Measurements from ENCODE around the gene NDUFB2.

NDUFB2 gene

DNA sequence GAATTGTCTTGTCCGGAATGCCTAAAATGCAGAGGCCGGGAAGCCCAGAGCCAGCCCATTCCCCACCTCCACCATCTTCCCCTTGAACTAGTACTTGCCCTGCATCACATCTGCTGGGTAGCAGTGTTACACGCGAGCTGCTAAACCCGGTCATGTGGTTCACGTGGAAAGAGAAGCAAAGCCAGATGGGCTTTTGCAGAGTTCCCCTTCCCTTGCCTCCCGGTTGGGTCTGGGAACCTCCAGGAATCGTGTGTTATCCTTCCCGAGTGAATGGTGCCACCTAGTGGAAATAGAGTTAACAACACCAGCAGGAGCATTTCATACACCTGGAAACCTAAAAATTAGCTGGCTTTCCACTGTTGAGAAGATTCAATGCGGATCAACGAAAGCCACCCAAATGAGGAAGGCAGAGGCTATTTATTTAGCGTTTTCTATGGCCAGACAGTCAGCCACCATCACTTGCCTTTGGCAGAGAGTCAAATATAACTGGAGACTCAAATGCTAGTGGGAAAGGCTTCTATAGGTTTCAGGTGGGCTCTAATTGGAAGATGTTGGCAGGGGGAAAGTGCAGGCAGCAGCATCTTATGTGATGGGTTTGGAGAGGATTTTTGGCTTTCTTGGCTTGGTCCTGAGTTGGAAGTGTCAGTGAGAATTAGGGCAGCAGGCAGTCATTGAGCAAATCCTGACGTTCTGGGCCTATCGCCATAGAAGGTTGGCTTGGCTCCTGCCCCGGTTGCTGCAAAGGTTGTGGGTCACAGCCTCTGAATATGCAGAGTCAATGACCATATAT is 43.0 kb upstream of the NDUFB2 start:
- TF ChIP-seq, protein P1, sequence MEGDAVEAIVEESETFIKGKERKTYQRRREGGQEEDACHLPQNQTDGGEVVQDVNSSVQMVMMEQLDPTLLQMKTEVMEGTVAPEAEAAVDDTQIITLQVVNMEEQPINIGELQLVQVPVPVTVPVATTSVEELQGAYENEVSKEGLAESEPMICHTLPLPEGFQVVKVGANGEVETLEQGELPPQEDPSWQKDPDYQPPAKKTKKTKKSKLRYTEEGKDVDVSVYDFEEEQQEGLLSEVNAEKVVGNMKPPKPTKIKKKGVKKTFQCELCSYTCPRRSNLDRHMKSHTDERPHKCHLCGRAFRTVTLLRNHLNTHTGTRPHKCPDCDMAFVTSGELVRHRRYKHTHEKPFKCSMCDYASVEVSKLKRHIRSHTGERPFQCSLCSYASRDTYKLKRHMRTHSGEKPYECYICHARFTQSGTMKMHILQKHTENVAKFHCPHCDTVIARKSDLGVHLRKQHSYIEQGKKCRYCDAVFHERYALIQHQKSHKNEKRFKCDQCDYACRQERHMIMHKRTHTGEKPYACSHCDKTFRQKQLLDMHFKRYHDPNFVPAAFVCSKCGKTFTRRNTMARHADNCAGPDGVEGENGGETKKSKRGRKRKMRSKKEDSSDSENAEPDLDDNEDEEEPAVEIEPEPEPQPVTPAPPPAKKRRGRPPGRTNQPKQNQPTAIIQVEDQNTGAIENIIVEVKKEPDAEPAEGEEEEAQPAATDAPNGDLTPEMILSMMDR (IDR thresholded peaks at IDR 0.05): peak; percentile 94
- no peak overlapping the region for H3K9ac ChIP-seq

DNA sequence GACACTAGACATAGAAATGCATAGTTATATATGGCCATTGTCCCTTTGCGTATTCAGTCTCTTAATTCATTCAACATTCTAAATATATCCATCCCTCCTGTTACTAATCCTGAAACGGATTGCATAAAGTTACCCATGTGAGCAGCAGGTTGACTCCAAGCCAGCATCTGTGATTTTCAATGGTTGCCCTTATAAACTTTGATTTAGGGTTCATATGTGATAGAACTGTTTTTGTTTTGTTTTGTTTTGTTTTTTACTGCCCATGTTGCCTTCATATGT is 42.5 kb upstream of the NDUFB2 start:
- Histone ChIP-seq H3K4me1 (no peaks in the 10 kb centered on the region), H3K9ac (no peak overlapping the region), H3K79me2 (no peaks in the 10 kb centered on the region), H3K36me3 (ENCODE audit: control insufficient read depth, insufficient read depth, low read length) (no peaks in the 10 kb centered on the region), H3K27ac (no peak overlapping the region), H3K4me2 (ENCODE audit: low read length) (no peak overlapping the region), H3K4me3 (ENCODE audit: low read depth, low read length) (no peak overlapping the region), H3K27me3 (ENCODE audit: control insufficient read depth, insufficient read depth, low read length) (no peaks in the 10 kb centered on the region), H2AFZ (no peak overlapping the region), H3K9me3 (ENCODE audit: control insufficient read depth, low read length) (no peaks in the 10 kb centered on the region)
- TF ChIP-seq, protein P1 (IDR thresholded peaks at IDR 0.05): no peak

More for the DNA sequence above, 43.0 kb upstream of the NDUFB2 start:
- no peak overlapping the region for H3K27ac ChIP-seq
- H3K4me3 ChIP-seq (ENCODE audit: low read depth, low read length): no peak overlapping the region
- H3K27me3 ChIP-seq (ENCODE audit: control insufficient read depth, insufficient read depth, low read length): no peaks in the 10 kb centered on the region
- no peaks in the 10 kb centered on the region for H3K4me1 ChIP-seq
- H3K79me2 ChIP-seq: no peaks in the 10 kb centered on the region
- no peak overlapping the region for H2AFZ ChIP-seq
- H3K36me3 ChIP-seq (ENCODE audit: control insufficient read depth, insufficient read depth, low read length): no peaks in the 10 kb centered on the region
- H3K4me2 ChIP-seq (ENCODE audit: low read length): peak overlapping the region; percentile 35
- H3K9me3 ChIP-seq (ENCODE audit: control insufficient read depth, low read length): no peaks in the 10 kb centered on the region

DNA sequence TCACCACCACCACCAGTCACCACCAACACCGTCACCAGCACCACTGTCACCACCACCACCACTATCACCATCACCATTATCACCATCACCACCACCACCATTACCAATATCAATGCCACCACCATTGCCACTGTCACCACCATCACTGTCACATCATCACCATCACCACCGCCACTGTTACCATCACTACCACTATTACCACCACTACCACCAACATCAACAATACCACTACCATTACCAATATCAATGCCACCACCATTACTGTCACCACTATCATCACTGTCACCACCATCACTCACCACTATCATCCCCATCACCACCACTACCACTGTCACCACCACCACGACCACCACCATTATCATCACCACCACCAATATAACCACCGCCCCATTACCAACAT is 41.8 kb upstream of the NDUFB2 start:
- H2AFZ ChIP-seq: no peak overlapping the region
- H3K36me3 ChIP-seq (ENCODE audit: control insufficient read depth, insufficient read depth, low read length): no peaks in the 10 kb centered on the region
- no peak overlapping the region for H3K4me2 ChIP-seq (ENCODE audit: low read length)
- no peaks in the 10 kb centered on the region for H3K27me3 ChIP-seq (ENCODE audit: control insufficient read depth, insufficient read depth, low read length)
- no peak overlapping the region for H3K4me3 ChIP-seq (ENCODE audit: low read depth, low read length)
- TF ChIP-seq, protein P1 (IDR thresholded peaks at IDR 0.05): no peak
- no peaks in the 10 kb centered on the region for H3K79me2 ChIP-seq
- H3K9ac ChIP-seq: no peak overlapping the region
- H3K27ac ChIP-seq: no peak overlapping the region
- H3K9me3 ChIP-seq (ENCODE audit: control insufficient read depth, low read length): no peaks in the 10 kb centered on the region
- no peaks in the 10 kb centered on the region for H3K4me1 ChIP-seq

DNA sequence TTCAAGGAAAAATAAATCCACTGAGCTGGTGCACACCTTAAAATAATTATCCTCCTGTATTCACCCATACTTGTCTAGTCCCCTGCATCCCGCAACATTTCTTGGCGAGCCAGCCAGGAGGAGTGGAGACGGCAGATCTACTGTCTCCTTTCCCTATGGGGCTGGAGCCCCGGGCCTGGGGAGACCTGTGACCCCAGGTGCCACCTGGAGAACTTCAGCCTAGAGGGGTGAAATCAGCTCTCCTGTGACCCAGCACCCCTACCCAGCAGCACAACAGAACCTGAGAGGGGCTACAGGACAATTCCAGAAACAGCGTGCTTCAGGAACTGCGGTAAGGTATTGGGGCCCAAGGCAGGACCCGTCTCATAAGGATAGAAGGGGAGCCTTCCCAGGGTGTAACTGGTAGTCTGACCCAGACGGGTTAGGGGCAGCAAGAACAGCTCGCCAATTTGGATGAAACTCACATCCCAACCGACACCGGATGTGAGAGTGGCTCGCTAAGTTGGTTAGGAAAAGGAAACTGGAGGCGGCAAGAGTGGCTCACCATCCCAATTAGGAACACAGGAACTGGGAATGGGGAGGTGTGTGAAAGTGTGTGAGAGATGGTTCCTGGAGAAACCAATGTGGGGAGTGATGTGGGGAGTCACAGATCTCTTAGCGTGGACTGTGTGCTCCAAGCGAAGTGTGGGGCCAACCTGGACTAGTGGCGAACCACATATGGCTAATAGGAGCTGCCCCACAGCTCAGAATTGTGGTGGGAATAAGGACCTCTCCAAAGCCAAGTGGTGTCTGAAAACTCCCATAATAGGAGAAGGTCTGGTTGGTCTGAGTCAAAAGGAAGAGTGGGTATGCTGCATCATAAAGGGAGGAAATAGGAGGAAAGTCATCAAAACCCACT is 40.7 kb upstream of the NDUFB2 start:
- no peaks in the 10 kb centered on the region for H3K36me3 ChIP-seq (ENCODE audit: control insufficient read depth, insufficient read depth, low read length)
- no peak overlapping the region for H3K27ac ChIP-seq
- no peaks in the 10 kb centered on the region for H3K9me3 ChIP-seq (ENCODE audit: control insufficient read depth, low read length)
- H3K79me2 ChIP-seq: no peaks in the 10 kb centered on the region
- H3K4me2 ChIP-seq (ENCODE audit: low read length): peak overlapping the region; percentile 69
- no peaks in the 10 kb centered on the region for H3K27me3 ChIP-seq (ENCODE audit: control insufficient read depth, insufficient read depth, low read length)
- TF ChIP-seq, protein P1 (IDR thresholded peaks at IDR 0.05): no peak
- no peaks in the 10 kb centered on the region for H3K4me1 ChIP-seq
- no peak overlapping the region for H3K9ac ChIP-seq
- no peak overlapping the region for H3K4me3 ChIP-seq (ENCODE audit: low read depth, low read length)
- no peak overlapping the region for H2AFZ ChIP-seq

All from parathyroid adenoma (tissue), 2 donors.